ENCODE data around the gene LRP3. TPM values are rescaled to one million over a fixed set of nuclear protein-coding genes. Genes with fewer than 3 reads are reported as not detected.
"Not testable (repeated sequence)": the region's sequence is repeated elsewhere in the genome, so short reads cannot be mapped to it uniquely, and the experiment has no call there.

Gene LRP3
- total RNA-seq, 1 donor from 2014 or later, result 13.3 TPM

- Mint-ChIP-seq H3K27ac (ENCODE audit: unreplicated experiment) (no peak overlapping the region), H3K4me1 (ENCODE audit: low read depth, unreplicated experiment) (no peaks in the 10 kb centered on the region), H3K9me3 (ENCODE audit: unreplicated experiment) (no peaks in the 10 kb centered on the region), H3K27me3 (ENCODE audit: low read depth, unreplicated experiment) (peaks cover 17% of the 10 kb centered on the region), H3K36me3 (ENCODE audit: low read depth, unreplicated experiment) (no peaks in the 10 kb centered on the region), H3K4me3 (ENCODE audit: unreplicated experiment) (no peak overlapping the region)
- TF ChIP-seq EZH2 (IDR thresholded peaks at IDR 0.05; ENCODE audit: insufficient read depth, low read length) (no peak), CTCF (IDR thresholded peaks at IDR 0.05; ENCODE audit: insufficient read depth, low read depth, low read length) (no peak)
- Histone ChIP-seq H3K27me3 (ENCODE audit: insufficient read depth, low read length) (no peaks in the 10 kb centered on the region), H3K9me3 (ENCODE audit: insufficient read depth, low read depth, low read length) (no peaks in the 10 kb centered on the region), H2AFZ (ENCODE audit: low read depth, low read length) (no peak overlapping the region), H3K4me1 (ENCODE audit: insufficient read depth, low read length) (no peaks in the 10 kb centered on the region), H3K27ac (ENCODE audit: low read depth, low read length) (no peak overlapping the region), H3K36me3 (ENCODE audit: insufficient read depth, low read length) (no peaks in the 10 kb centered on the region), H4K20me1 (ENCODE audit: insufficient read depth, low read length) (no peaks in the 10 kb centered on the region), H3K9ac (ENCODE audit: low read length) (no peak overlapping the region), H3K4me2 (ENCODE audit: low read length) (no peak overlapping the region), H3K4me3 (ENCODE audit: insufficient read depth, low read depth, low read length) (no peak overlapping the region), H3K79me2 (ENCODE audit: insufficient read depth, low read length) (no peaks in the 10 kb centered on the region)
- no peak for DNase-seq (ENCODE audit: low read depth)
- no peak for FAIRE-seq
Measured at GRCh38 chr19:33147538-33147937, 46.6 kb upstream of the LRP3 start.

- Mint-ChIP-seq H3K4me3 (ENCODE audit: unreplicated experiment) (no peak overlapping the region), H3K27me3 (ENCODE audit: low read depth, unreplicated experiment) (peaks cover 21% of the 10 kb centered on the region), H3K27ac (ENCODE audit: unreplicated experiment) (no peak overlapping the region), H3K36me3 (ENCODE audit: low read depth, unreplicated experiment) (no peaks in the 10 kb centered on the region), H3K4me1 (ENCODE audit: low read depth, unreplicated experiment) (no peaks in the 10 kb centered on the region), H3K9me3 (ENCODE audit: unreplicated experiment) (no peaks in the 10 kb centered on the region)
- Histone ChIP-seq H4K20me1 (ENCODE audit: insufficient read depth, low read length) (no peaks in the 10 kb centered on the region), H3K4me1 (ENCODE audit: insufficient read depth, low read length) (no peaks in the 10 kb centered on the region), H3K27ac (ENCODE audit: low read depth, low read length) (no peak overlapping the region), H3K4me3 (ENCODE audit: insufficient read depth, low read depth, low read length) (no peak overlapping the region), H3K4me2 (ENCODE audit: low read length) (no peak overlapping the region), H3K36me3 (ENCODE audit: insufficient read depth, low read length) (no peaks in the 10 kb centered on the region), H3K9ac (ENCODE audit: low read length) (no peak overlapping the region), H3K27me3 (ENCODE audit: insufficient read depth, low read length) (no peaks in the 10 kb centered on the region), H3K79me2 (ENCODE audit: insufficient read depth, low read length) (no peaks in the 10 kb centered on the region), H2AFZ (ENCODE audit: low read depth, low read length) (no peak overlapping the region), H3K9me3 (ENCODE audit: insufficient read depth, low read depth, low read length) (no peaks in the 10 kb centered on the region)
- no peak for FAIRE-seq
- TF ChIP-seq CTCF (IDR thresholded peaks at IDR 0.05; ENCODE audit: insufficient read depth, low read depth, low read length) (no peak), EZH2 (IDR thresholded peaks at IDR 0.05; ENCODE audit: insufficient read depth, low read length) (no peak)
- no peak for DNase-seq (ENCODE audit: low read depth)
Measured at GRCh38 chr19:33150852-33151518, 43.1 kb upstream of the LRP3 start.

DNA sequence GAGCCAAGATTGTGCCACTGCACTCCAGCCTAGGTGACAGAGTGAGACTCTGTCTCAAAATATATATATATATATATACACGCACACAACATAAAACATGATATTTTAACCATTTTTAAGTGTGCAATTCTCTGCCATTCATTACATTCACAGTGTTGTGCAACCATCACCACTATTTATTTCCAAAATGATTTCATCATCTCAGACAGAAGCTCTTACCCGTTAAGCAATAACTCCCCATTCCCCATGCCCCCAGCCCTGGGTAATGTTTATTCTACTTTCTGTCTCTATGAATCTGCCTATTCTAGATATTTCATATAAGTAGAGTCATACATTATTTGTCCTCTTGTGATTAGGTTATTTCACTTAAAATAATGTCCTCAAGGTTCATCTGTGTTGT lies 42.0 kb upstream of the LRP3 start:
- no peaks in the 10 kb centered on the region for H3K36me3 ChIP-seq (ENCODE audit: insufficient read depth, low read length)
- H3K9ac ChIP-seq (ENCODE audit: low read length), result no peak overlapping the region
- H3K4me2 ChIP-seq (ENCODE audit: low read length), result no peak overlapping the region
- H3K9me3 ChIP-seq (ENCODE audit: insufficient read depth, low read depth, low read length), result no peaks in the 10 kb centered on the region
- no peak overlapping the region for H3K27ac ChIP-seq (ENCODE audit: low read depth, low read length)
- H3K4me3 ChIP-seq (ENCODE audit: insufficient read depth, low read depth, low read length), result no peak overlapping the region
- no peaks in the 10 kb centered on the region for H4K20me1 ChIP-seq (ENCODE audit: insufficient read depth, low read length)
- Mint-ChIP-seq H3K27ac (ENCODE audit: unreplicated experiment) (no peak overlapping the region), H3K9me3 (ENCODE audit: unreplicated experiment) (no peaks in the 10 kb centered on the region), H3K36me3 (ENCODE audit: low read depth, unreplicated experiment) (no peaks in the 10 kb centered on the region), H3K4me1 (ENCODE audit: low read depth, unreplicated experiment) (no peaks in the 10 kb centered on the region), H3K27me3 (ENCODE audit: low read depth, unreplicated experiment) (peaks cover 16% of the 10 kb centered on the region), H3K4me3 (ENCODE audit: unreplicated experiment) (no peak overlapping the region)
- no peaks in the 10 kb centered on the region for H3K4me1 ChIP-seq (ENCODE audit: insufficient read depth, low read length)
- no peaks in the 10 kb centered on the region for H3K79me2 ChIP-seq (ENCODE audit: insufficient read depth, low read length)
- FAIRE-seq (no peak), DNase-seq (ENCODE audit: low read depth) (no peak)
- no peak for TF ChIP-seq CTCF (IDR thresholded peaks at IDR 0.05; ENCODE audit: insufficient read depth, low read depth, low read length)
- no peak for TF ChIP-seq EZH2 (IDR thresholded peaks at IDR 0.05; ENCODE audit: insufficient read depth, low read length)
- no peak overlapping the region for H2AFZ ChIP-seq (ENCODE audit: low read depth, low read length)
- no peaks in the 10 kb centered on the region for H3K27me3 ChIP-seq (ENCODE audit: insufficient read depth, low read length)

DNA sequence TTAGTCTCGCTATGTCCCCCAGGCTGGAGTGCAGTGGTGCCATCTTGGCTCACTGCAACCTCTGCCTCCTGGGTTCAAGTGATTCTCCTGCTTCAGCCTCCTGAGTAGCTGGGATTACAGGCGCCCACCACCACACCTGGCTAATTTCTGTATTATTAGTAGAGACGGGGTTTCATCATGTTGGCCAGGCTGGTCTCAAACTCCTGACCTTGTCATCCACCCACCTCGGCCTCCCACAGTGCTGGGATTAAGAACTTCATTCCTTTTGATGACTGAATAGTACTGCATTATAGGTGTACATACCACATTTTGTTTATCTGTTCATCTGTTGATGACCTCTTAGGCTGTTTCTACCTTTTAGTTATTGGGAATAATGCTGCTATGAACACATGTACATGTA lies 41.5 kb upstream of the LRP3 start:
- not testable (repeated sequence) for H3K36me3 ChIP-seq (ENCODE audit: insufficient read depth, low read length); H3K9me3 ChIP-seq (ENCODE audit: insufficient read depth, low read depth, low read length); H2AFZ ChIP-seq (ENCODE audit: low read depth, low read length); H3K9ac ChIP-seq (ENCODE audit: low read length); H3K4me1 Mint-ChIP-seq (ENCODE audit: low read depth, unreplicated experiment); H3K27me3 ChIP-seq (ENCODE audit: insufficient read depth, low read length); FAIRE-seq; DNase-seq (ENCODE audit: low read depth); H3K9me3 Mint-ChIP-seq (ENCODE audit: unreplicated experiment); H3K4me1 ChIP-seq (ENCODE audit: insufficient read depth, low read length); H3K4me3 Mint-ChIP-seq (ENCODE audit: unreplicated experiment); H3K4me3 ChIP-seq (ENCODE audit: insufficient read depth, low read depth, low read length); H3K27ac ChIP-seq (ENCODE audit: low read depth, low read length); H3K36me3 Mint-ChIP-seq (ENCODE audit: low read depth, unreplicated experiment); H3K79me2 ChIP-seq (ENCODE audit: insufficient read depth, low read length); H3K27ac Mint-ChIP-seq (ENCODE audit: unreplicated experiment); H3K4me2 ChIP-seq (ENCODE audit: low read length); H4K20me1 ChIP-seq (ENCODE audit: insufficient read depth, low read length)
- H3K27me3 Mint-ChIP-seq (ENCODE audit: low read depth, unreplicated experiment), result peaks cover 14% of the 10 kb centered on the region

All from astrocyte (in vitro differentiated cells and primary cell).